GM08714 (cell line): ENCODE data around the gene SALL3.

Source experiments
- H3K4me3 ChIP-seq: fragments of 200-500 bp; sonication (Bioruptor generic); 2 replicates; pipeline ENCODE4 v1.5.1; 2014; ENCODE audit warnings: mild to moderate bottlenecking, low read length, inconsistent platforms
- ZNF274 ChIP-seq: IDR thresholded peaks from 2 replicates; pipeline ENCODE4 v1.6.1; 2012; ENCODE audit warnings: mild to moderate bottlenecking, low read depth, low read length

Gene SALL3

GRCh38 chr18:78995740-78996395 lies 16.2 kb downstream of the SALL3 start:
- no peak overlapping the region for H3K4me3 ChIP-seq
- TF ChIP-seq ZNF274 = no peak

- TF ChIP-seq ZNF274 = no peak
- no peak overlapping the region for H3K4me3 ChIP-seq
Observed at GRCh38 chr18:78996741-78997490, 17.3 kb downstream of the SALL3 start.

- TF ChIP-seq ZNF274 = no peak
- H3K4me3 ChIP-seq = no peak overlapping the region
Observed at GRCh38 chr18:78998371-78999071, 18.9 kb downstream of the SALL3 start.

GRCh38 chr18:78999939-79000338 lies 20.3 kb downstream of the SALL3 start:
- no peak for TF ChIP-seq ZNF274
- no peak overlapping the region for H3K4me3 ChIP-seq

GRCh38 chr18:79000997-79001396 lies 21.4 kb downstream of the SALL3 start:
- TF ChIP-seq ZNF274 = no peak
- no peak overlapping the region for H3K4me3 ChIP-seq

- no peak overlapping the region for H3K4me3 ChIP-seq
- TF ChIP-seq ZNF274 = no peak
Observed at GRCh38 chr18:79005653-79006052, 26.0 kb downstream of the SALL3 start.

- no peak overlapping the region for H3K4me3 ChIP-seq
- TF ChIP-seq ZNF274 = no peak
Observed at GRCh38 chr18:79006106-79006795, 26.6 kb downstream of the SALL3 start.

- no peak for TF ChIP-seq ZNF274
- H3K4me3 ChIP-seq = no peak overlapping the region
Observed at GRCh38 chr18:79007440-79007839, 27.8 kb downstream of the SALL3 start.

GRCh38 chr18:79008356-79008940 lies 28.8 kb downstream of the SALL3 start:
- H3K4me3 ChIP-seq = no peak overlapping the region
- no peak for TF ChIP-seq ZNF274

GRCh38 chr18:79010802-79011201 lies 31.2 kb downstream of the SALL3 start:
- no peak for TF ChIP-seq ZNF274
- no peak overlapping the region for H3K4me3 ChIP-seq

GRCh38 chr18:79011300-79011870 lies 31.8 kb downstream of the SALL3 start:
- TF ChIP-seq ZNF274 = no peak
- no peak overlapping the region for H3K4me3 ChIP-seq

- H3K4me3 ChIP-seq = no peak overlapping the region
- TF ChIP-seq ZNF274 = no peak
Observed at GRCh38 chr18:79013869-79014268, 34.3 kb downstream of the SALL3 start.

- H3K4me3 ChIP-seq = no peak overlapping the region
- no peak for TF ChIP-seq ZNF274
Observed at GRCh38 chr18:79018911-79019310, 39.3 kb downstream of the SALL3 start.

- TF ChIP-seq ZNF274 = no peak
- H3K4me3 ChIP-seq = no peak overlapping the region
Observed at GRCh38 chr18:79019881-79020280, 40.3 kb downstream of the SALL3 start.
